ENCODE measurements around the gene LY6G5C. TPM values are rescaled to one million over a fixed set of nuclear protein-coding genes. Genes with fewer than 3 reads are reported as not detected.

LY6G5C gene
- total RNA-seq, 2 donors from 2014 or later: 2.2 to 5.0 TPM

Other genes with a start within 250 kb of the LY6G5C start
- 10 to 100 TPM; 25.8 to 34.3 TPM for gene MICB, start 182.9 kb downstream of the LY6G5C start, total RNA-seq
- not detected for gene MCCD1, start 152.1 kb downstream of the LY6G5C start, total RNA-seq
- gene DDX39B, start 139.1 kb downstream of the LY6G5C start, total RNA-seq: 100 to 1,000 TPM; 558 to 568 TPM
- gene ATP6V1G2, start 134.5 kb downstream of the LY6G5C start, total RNA-seq: 1 to 10 TPM; 2.1 to 2.4 TPM
- gene NFKBIL1, start 133.5 kb downstream of the LY6G5C start, total RNA-seq: 10 to 100 TPM; 14.1 to 29.8 TPM
- gene LTA, start 108.8 kb downstream of the LY6G5C start, total RNA-seq: 100 to 1,000 TPM; 163 to 567 TPM
- gene TNF, start 105.5 kb downstream of the LY6G5C start, total RNA-seq: 100 to 1,000 TPM in 1 of 2 donors, 10 to 100 TPM in 1; 69.5 to 199 TPM
- gene LTB, start 98.6 kb downstream of the LY6G5C start, total RNA-seq: 100 to 1,000 TPM; 269 to 395 TPM
- 10 to 100 TPM in 1 of 2 donors, 1 to 10 TPM in 1; 8.1 to 28.7 TPM for gene LST1, start 94.8 kb downstream of the LY6G5C start, total RNA-seq
- 10 to 100 TPM; 25.4 to 28.6 TPM for gene NCR3, start 88.1 kb downstream of the LY6G5C start, total RNA-seq
- 10 to 100 TPM in 1 of 2 donors, 1 to 10 TPM in 1; 9.1 to 15.5 TPM for gene AIF1, start 65.8 kb downstream of the LY6G5C start, total RNA-seq
- gene PRRC2A, start 60.4 kb downstream of the LY6G5C start, total RNA-seq: 100 to 1,000 TPM; 226 to 237 TPM
- gene BAG6, start 28.4 kb downstream of the LY6G5C start, total RNA-seq: 100 to 1,000 TPM; 298 to 383 TPM
- gene APOM, start 25.2 kb downstream of the LY6G5C start, total RNA-seq: 1 to 10 TPM in 1 of 2 donors, under 1 TPM in 1; 0.76 to 1.3 TPM
- 10 to 100 TPM; 16.2 to 21.0 TPM for gene C6orf47, start 20.3 kb downstream of the LY6G5C start, total RNA-seq
- gene GPANK1, start 16.1 kb downstream of the LY6G5C start, total RNA-seq: 10 to 100 TPM; 30.1 to 39.0 TPM
- gene CSNK2B, start 15.0 kb downstream of the LY6G5C start, total RNA-seq: 100 to 1,000 TPM; 204 to 245 TPM
- gene LY6G5B, start 11.1 kb downstream of the LY6G5C start, total RNA-seq: 10 to 100 TPM; 25.3 to 28.1 TPM
- gene ABHD16A, start 22.3 kb upstream of the LY6G5C start, total RNA-seq: 10 to 100 TPM; 31.4 to 31.7 TPM
- not detected for gene LY6G6F, start 25.8 kb upstream of the LY6G5C start, total RNA-seq
- not detected for gene LY6G6D, start 34.3 kb upstream of the LY6G5C start, total RNA-seq
- gene LY6G6C, start 40.7 kb upstream of the LY6G5C start, total RNA-seq: under 1 TPM in 1 of 2 donors, not detected in 1; 0.64 TPM
- not detected for gene MPIG6B, start 42.3 kb upstream of the LY6G5C start, total RNA-seq
- 10 to 100 TPM in 1 of 2 donors, 1 to 10 TPM in 1; 9.4 to 23.8 TPM for gene DDAH2, start 48.2 kb upstream of the LY6G5C start, total RNA-seq
- gene CLIC1, start 55.5 kb upstream of the LY6G5C start, total RNA-seq: 100 to 1,000 TPM; 406 to 482 TPM
- 10 to 100 TPM; 78.9 to 82.6 TPM for gene MSH5, start 58.9 kb upstream of the LY6G5C start, total RNA-seq
- gene SAPCD1, start 81.6 kb upstream of the LY6G5C start, total RNA-seq: 10 to 100 TPM; 12.1 to 18.9 TPM
- gene VWA7, start 96.3 kb upstream of the LY6G5C start, total RNA-seq: 1 to 10 TPM; 2.9 to 4.2 TPM
- gene VARS1, start 114.7 kb upstream of the LY6G5C start, total RNA-seq: 100 to 1,000 TPM in 1 of 2 donors, 10 to 100 TPM in 1; 75.3 to 134 TPM
- gene LSM2, start 125.9 kb upstream of the LY6G5C start, total RNA-seq: 100 to 1,000 TPM in 1 of 2 donors, 10 to 100 TPM in 1; 92.5 to 139 TPM
- 1 to 10 TPM; 2.7 to 2.9 TPM for gene HSPA1L, start 134.2 kb upstream of the LY6G5C start, total RNA-seq
- gene HSPA1A, start 134.5 kb upstream of the LY6G5C start, total RNA-seq: 100 to 1,000 TPM; 124 to 189 TPM
- gene HSPA1B, start 146.7 kb upstream of the LY6G5C start, total RNA-seq: 100 to 1,000 TPM in 1 of 2 donors, 10 to 100 TPM in 1; 78.4 to 118 TPM
- 10 to 100 TPM; 19.3 to 22.3 TPM for gene NEU1, start 181.8 kb upstream of the LY6G5C start, total RNA-seq
- under 1 TPM in 1 of 2 donors, not detected in 1; 0.39 TPM for gene SLC44A4, start 197.9 kb upstream of the LY6G5C start, total RNA-seq
- 10 to 100 TPM; 41.2 to 55.3 TPM for gene EHMT2, start 216.6 kb upstream of the LY6G5C start, total RNA-seq
- gene ZBTB12, start 221.0 kb upstream of the LY6G5C start, total RNA-seq: 1 to 10 TPM; 1.6 to 3.0 TPM
- gene C2, start 246.7 kb upstream of the LY6G5C start, total RNA-seq: 1 to 10 TPM in 1 of 2 donors, under 1 TPM in 1; 0.58 to 4.7 TPM

All from activated T-helper 17 cell treated with anti-CD3 and anti-CD28 coated beads, Interleukin-2, amount 50 U/mL, for 72 hours (primary cell).